Measurements from ENCODE around the gene ADH7.

- TF ChIP-seq, protein P1, sequence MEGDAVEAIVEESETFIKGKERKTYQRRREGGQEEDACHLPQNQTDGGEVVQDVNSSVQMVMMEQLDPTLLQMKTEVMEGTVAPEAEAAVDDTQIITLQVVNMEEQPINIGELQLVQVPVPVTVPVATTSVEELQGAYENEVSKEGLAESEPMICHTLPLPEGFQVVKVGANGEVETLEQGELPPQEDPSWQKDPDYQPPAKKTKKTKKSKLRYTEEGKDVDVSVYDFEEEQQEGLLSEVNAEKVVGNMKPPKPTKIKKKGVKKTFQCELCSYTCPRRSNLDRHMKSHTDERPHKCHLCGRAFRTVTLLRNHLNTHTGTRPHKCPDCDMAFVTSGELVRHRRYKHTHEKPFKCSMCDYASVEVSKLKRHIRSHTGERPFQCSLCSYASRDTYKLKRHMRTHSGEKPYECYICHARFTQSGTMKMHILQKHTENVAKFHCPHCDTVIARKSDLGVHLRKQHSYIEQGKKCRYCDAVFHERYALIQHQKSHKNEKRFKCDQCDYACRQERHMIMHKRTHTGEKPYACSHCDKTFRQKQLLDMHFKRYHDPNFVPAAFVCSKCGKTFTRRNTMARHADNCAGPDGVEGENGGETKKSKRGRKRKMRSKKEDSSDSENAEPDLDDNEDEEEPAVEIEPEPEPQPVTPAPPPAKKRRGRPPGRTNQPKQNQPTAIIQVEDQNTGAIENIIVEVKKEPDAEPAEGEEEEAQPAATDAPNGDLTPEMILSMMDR (conservative IDR thresholded peaks at IDR 0.05; ENCODE audit: low read depth in 2 of 2): no peak
- TF ChIP-seq EZH2 (IDR thresholded peaks at IDR 0.05; ENCODE audit: low read depth, unreplicated experiment): no peak
- TF ChIP-seq POLR2AphosphoS5 (IDR thresholded peaks at IDR 0.05; ENCODE audit: low read depth): no peak
- TF ChIP-seq REST (IDR thresholded peaks at IDR 0.05; ENCODE audit: unreplicated experiment): no peak
- no peak for TF ChIP-seq STAT1 (IDR thresholded peaks at IDR 0.05; ENCODE audit: unreplicated experiment)
- TF ChIP-seq, protein P2, sequence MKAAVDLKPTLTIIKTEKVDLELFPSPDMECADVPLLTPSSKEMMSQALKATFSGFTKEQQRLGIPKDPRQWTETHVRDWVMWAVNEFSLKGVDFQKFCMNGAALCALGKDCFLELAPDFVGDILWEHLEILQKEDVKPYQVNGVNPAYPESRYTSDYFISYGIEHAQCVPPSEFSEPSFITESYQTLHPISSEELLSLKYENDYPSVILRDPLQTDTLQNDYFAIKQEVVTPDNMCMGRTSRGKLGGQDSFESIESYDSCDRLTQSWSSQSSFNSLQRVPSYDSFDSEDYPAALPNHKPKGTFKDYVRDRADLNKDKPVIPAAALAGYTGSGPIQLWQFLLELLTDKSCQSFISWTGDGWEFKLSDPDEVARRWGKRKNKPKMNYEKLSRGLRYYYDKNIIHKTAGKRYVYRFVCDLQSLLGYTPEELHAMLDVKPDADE (IDR thresholded peaks at IDR 0.05): no peak
- TF ChIP-seq CREB1 (CRISPR knock-in tag; IDR thresholded peaks at IDR 0.05; ENCODE audit: low read depth): no peak
- TF ChIP-seq, protein P3, sequence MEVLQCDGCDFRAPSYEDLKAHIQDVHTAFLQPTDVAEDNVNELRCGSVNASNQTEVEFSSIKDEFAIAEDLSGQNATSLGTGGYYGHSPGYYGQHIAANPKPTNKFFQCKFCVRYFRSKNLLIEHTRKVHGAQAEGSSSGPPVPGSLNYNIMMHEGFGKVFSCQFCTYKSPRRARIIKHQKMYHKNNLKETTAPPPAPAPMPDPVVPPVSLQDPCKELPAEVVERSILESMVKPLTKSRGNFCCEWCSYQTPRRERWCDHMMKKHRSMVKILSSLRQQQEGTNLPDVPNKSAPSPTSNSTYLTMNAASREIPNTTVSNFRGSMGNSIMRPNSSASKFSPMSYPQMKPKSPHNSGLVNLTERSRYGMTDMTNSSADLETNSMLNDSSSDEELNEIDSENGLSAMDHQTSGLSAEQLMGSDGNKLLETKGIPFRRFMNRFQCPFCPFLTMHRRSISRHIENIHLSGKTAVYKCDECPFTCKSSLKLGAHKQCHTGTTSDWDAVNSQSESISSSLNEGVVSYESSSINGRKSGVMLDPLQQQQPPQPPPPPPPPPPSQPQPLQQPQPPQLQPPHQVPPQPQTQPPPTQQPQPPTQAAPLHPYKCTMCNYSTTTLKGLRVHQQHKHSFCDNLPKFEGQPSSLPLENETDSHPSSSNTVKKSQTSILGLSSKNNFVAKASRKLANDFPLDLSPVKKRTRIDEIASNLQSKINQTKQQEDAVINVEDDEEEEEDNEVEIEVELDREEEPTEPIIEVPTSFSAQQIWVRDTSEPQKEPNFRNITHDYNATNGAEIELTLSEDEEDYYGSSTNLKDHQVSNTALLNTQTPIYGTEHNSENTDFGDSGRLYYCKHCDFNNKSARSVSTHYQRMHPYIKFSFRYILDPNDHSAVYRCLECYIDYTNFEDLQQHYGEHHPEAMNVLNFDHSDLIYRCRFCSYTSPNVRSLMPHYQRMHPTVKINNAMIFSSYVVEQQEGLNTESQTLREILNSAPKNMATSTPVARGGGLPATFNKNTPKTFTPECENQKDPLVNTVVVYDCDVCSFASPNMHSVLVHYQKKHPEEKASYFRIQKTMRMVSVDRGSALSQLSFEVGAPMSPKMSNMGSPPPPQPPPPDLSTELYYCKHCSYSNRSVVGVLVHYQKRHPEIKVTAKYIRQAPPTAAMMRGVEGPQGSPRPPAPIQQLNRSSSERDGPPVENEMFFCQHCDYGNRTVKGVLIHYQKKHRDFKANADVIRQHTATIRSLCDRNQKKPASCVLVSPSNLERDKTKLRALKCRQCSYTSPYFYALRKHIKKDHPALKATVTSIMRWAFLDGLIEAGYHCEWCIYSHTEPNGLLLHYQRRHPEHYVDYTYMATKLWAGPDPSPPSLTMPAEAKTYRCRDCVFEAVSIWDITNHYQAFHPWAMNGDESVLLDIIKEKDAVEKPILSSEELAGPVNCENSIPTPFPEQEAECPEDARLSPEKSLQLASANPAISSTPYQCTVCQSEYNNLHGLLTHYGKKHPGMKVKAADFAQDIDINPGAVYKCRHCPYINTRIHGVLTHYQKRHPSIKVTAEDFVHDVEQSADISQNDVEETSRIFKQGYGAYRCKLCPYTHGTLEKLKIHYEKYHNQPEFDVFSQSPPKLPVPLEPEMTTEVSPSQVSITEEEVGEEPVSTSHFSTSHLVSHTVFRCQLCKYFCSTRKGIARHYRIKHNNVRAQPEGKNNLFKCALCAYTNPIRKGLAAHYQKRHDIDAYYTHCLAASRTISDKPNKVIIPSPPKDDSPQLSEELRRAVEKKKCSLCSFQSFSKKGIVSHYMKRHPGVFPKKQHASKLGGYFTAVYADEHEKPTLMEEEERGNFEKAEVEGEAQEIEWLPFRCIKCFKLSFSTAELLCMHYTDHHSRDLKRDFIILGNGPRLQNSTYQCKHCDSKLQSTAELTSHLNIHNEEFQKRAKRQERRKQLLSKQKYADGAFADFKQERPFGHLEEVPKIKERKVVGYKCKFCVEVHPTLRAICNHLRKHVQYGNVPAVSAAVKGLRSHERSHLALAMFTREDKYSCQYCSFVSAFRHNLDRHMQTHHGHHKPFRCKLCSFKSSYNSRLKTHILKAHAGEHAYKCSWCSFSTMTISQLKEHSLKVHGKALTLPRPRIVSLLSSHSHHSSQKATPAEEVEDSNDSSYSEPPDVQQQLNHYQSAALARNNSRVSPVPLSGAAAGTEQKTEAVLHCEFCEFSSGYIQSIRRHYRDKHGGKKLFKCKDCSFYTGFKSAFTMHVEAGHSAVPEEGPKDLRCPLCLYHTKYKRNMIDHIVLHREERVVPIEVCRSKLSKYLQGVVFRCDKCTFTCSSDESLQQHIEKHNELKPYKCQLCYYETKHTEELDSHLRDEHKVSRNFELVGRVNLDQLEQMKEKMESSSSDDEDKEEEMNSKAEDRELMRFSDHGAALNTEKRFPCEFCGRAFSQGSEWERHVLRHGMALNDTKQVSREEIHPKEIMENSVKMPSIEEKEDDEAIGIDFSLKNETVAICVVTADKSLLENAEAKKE (CRISPR knock-in tag; IDR thresholded peaks at IDR 0.05): no peak
Observed at GRCh38 chr4:99468889-99469288, 33.7 kb upstream of the ADH7 start.
